A673 (cell line): ENCODE results near the gene PMP22. TPM values are rescaled to one million over a fixed set of nuclear protein-coding genes. Genes with fewer than 3 reads are reported as not detected.

Experiments
- BruUV-seq: library from RNA; stranded (reverse); fragments of 400-500 nt; replicated peaks from 2 replicates; lab custom pipeline; 2021; lab: Mats Ljungman, UMichigan
- CTCF ChIA-PET: fragments of 300-600 bp; sonication (Branson Sonifier 250); formaldehyde crosslinking; loops from one replicate; lab custom pipeline; 2022; ENCODE audit warnings: antibody characterized with exemption; lab: Charles Lee
- POLR2A ChIA-PET: fragments of 300-600 bp; sonication (Branson Sonifier 250); formaldehyde crosslinking; loops from one replicate; lab custom pipeline; 2022; ENCODE audit warnings: antibody characterized with exemption; ENCODE audit not compliant: low non-redundant PET; lab: Charles Lee
- DNase-seq: peaks from one replicate; pipeline ENCODE4 v3.0.0-alpha.2; 2015; ENCODE audit warnings: low spot score
- H3K27ac ChIP-seq: fragments of 200-600 bp; sonication (generic); 2 replicates; pipeline ENCODE4 v1.5.1; 2016; ENCODE audit warnings: mixed run types, low read depth, mild to moderate bottlenecking, mixed read lengths, antibody characterized with exemption, low read length; ENCODE audit not compliant: poor library complexity, severe bottlenecking
- H3K27me3 ChIP-seq: fragments of 200-600 bp; sonication (generic); replicated peaks from 2 replicates; pipeline ENCODE4 v1.6.1; 2017; ENCODE audit warnings: mixed run types, low read depth, mild to moderate bottlenecking, mixed read lengths, antibody characterized with exemption, low read length; ENCODE audit not compliant: insufficient read depth, poor library complexity
- H3K36me3 ChIP-seq: fragments of 200-600 bp; sonication (generic); 2 replicates; pipeline ENCODE4 v1.6.1; 2016; ENCODE audit warnings: mixed run types, mild to moderate bottlenecking, mixed read lengths, antibody characterized with exemption, low read length; ENCODE audit not compliant: insufficient read depth, poor library complexity, severe bottlenecking
- H3K4me1 ChIP-seq: fragments of 200-600 bp; sonication (generic); 2 replicates; pipeline ENCODE4 v1.6.1; 2017; ENCODE audit warnings: mixed run types, mild to moderate bottlenecking, mixed read lengths, antibody characterized with exemption, low read length; ENCODE audit not compliant: insufficient read depth, poor library complexity, severe bottlenecking
- H3K4me3 ChIP-seq: fragments of 200-600 bp; sonication (generic); 2 replicates; pipeline ENCODE4 v1.5.1; 2016; ENCODE audit warnings: low read depth, mixed run types, mild to moderate bottlenecking, mixed read lengths, low read length; ENCODE audit not compliant: poor library complexity, severe bottlenecking
- H3K9me3 ChIP-seq: fragments of 200-600 bp; sonication (generic); 2 replicates; pipeline ENCODE4 v1.6.1; 2016; ENCODE audit warnings: mixed run types, low read depth, mild to moderate bottlenecking, mixed read lengths, antibody characterized with exemption, low read length; ENCODE audit not compliant: poor library complexity, severe bottlenecking
- CTCF ChIP-seq: fragments of 300-800, 200-600 bp; sonication (generic); conservative IDR thresholded peaks from 2 replicates; pipeline ENCODE4 v1.5.1; 2017; ENCODE audit warnings: low read depth, mild to moderate bottlenecking, antibody characterized with exemption, low read length, moderate library complexity, mixed read lengths
- EZH2 ChIP-seq: fragments of 200-600 bp; sonication (generic); IDR thresholded peaks from 2 replicates; pipeline ENCODE4 v1.6.1; 2017; ENCODE audit warnings: borderline replicate concordance, low read depth, mild to moderate bottlenecking, mixed read lengths, antibody characterized with exemption, low read length; ENCODE audit not compliant: poor library complexity, severe bottlenecking
- intact Hi-C: fragments of 100-400 bp; cut with micrococcal nuclease; formaldehyde crosslinking; loops from one replicate; pipeline ENCODE4 v1.10.0; 2022; ENCODE audit not compliant: unreplicated experiment
- total RNA-seq: library from RNA; stranded (reverse); gene quantifications from 2 replicates; pipeline ENCODE4 v1.2.3, GENCODE V29; 2021

Gene PMP22
- total RNA-seq, 1 experiment from 2014 or later: not detected

GRCh38 chr17:15303851-15304250 lies 38.7 kb upstream of the PMP22 start:
- H3K4me1 ChIP-seq: no peaks in the 10 kb centered on the region
- CTCF ChIA-PET: no interaction called here
- POLR2A ChIA-PET: no interaction called here
- H3K27me3 ChIP-seq: peaks cover 13% of the 10 kb centered on the region
- no peak overlapping the region for H3K4me3 ChIP-seq
- no peak for TF ChIP-seq EZH2
- TF ChIP-seq CTCF: no peak
- H3K9me3 ChIP-seq: no peaks in the 10 kb centered on the region
- no peaks in the 10 kb centered on the region for H3K36me3 ChIP-seq
- DNase-seq: no peak
- BruUV-seq: no TSS peak
- no peak overlapping the region for H3K27ac ChIP-seq
- intact Hi-C loops: no loop called here

- intact Hi-C loops: no loop called here
- POLR2A ChIA-PET: no interaction called here
- TF ChIP-seq EZH2: no peak
Measured at GRCh38 chr17:15303268-15303667, 38.1 kb upstream of the PMP22 start.

GRCh38 chr17:15301845-15302244 lies 36.7 kb upstream of the PMP22 start:
- ChIA-PET CTCF (no interaction called here), POLR2A (no interaction called here)
- no peaks in the 10 kb centered on the region for H3K36me3 ChIP-seq
- no TSS peak for BruUV-seq
- intact Hi-C loops: no loop called here
- no peak overlapping the region for H3K4me3 ChIP-seq
- H3K27ac ChIP-seq: no peak overlapping the region
- H3K27me3 ChIP-seq: peaks cover 13% of the 10 kb centered on the region
- no peak for DNase-seq
- H3K9me3 ChIP-seq: no peaks in the 10 kb centered on the region
- no peaks in the 10 kb centered on the region for H3K4me1 ChIP-seq
- TF ChIP-seq CTCF (no peak), EZH2 (no peak)

More at GRCh38 chr17:15303268-15303667, 38.1 kb upstream of the PMP22 start:
- DNase-seq: no peak
- no peaks in the 10 kb centered on the region for H3K36me3 ChIP-seq
- no peaks in the 10 kb centered on the region for H3K9me3 ChIP-seq
- no peak overlapping the region for H3K4me3 ChIP-seq
- CTCF ChIA-PET: no interaction called here
- H3K27ac ChIP-seq: no peak overlapping the region
- no peaks in the 10 kb centered on the region for H3K4me1 ChIP-seq
- peaks cover 13% of the 10 kb centered on the region for H3K27me3 ChIP-seq
- BruUV-seq: no TSS peak

GRCh38 chr17:15298176-15298575 lies 33.0 kb upstream of the PMP22 start:
- Histone ChIP-seq H3K36me3 (no peaks in the 10 kb centered on the region), H3K4me1 (no peaks in the 10 kb centered on the region), H3K9me3 (no peaks in the 10 kb centered on the region), H3K4me3 (no peak overlapping the region), H3K27ac (no peak overlapping the region), H3K27me3 (no peaks in the 10 kb centered on the region)
- BruUV-seq: no TSS peak
- POLR2A ChIA-PET: no interaction called here
- DNase-seq: peak; percentile 9
- CTCF ChIA-PET: no interaction called here
- no peak for TF ChIP-seq EZH2
- no peak for TF ChIP-seq CTCF
- intact Hi-C loops: no loop called here
